Vagina (tissue), 2 donors: ENCODE results near the gene STYK1. TPM values are rescaled to one million over a fixed set of nuclear protein-coding genes. Genes with fewer than 3 reads are reported as not detected.

ENCODE experiments used
- DNase-seq, 2 donors: peaks; one replicate each; pipeline ENCODE4 v3.0.0-alpha.2; 2017; ENCODE audit errors: extremely low spot score in 2 of 2
- H3K27ac ChIP-seq: fragments of 200-600 bp; sonication (generic); one replicate; pipeline ENCODE4 v1.5.1; 2019
- H3K27me3 ChIP-seq: fragments of 200-600 bp; sonication (generic); one replicate; pipeline ENCODE4 v1.5.1; 2019
- H3K36me3 ChIP-seq, 2 donors: fragments of 200-600 bp; sonication (generic); one replicate each; pipeline ENCODE4 v1.5.1; 2017 to 2019
- H3K4me1 ChIP-seq: fragments of 200-600 bp; sonication (generic); one replicate; pipeline ENCODE4 v1.5.1; 2019
- H3K4me3 ChIP-seq, 2 donors: fragments of 200-600 bp; sonication (generic); 1 replicate in 1 of 2; 2 replicates in 1 of 2; pipeline ENCODE4 v1.5.1; 2016 to 2019
- H3K9me3 ChIP-seq: fragments of 200-600 bp; sonication (generic); one replicate; pipeline ENCODE4 v1.5.1; 2019
- POLR2A ChIP-seq, 2 donors: fragments of 450-650 bp; IDR thresholded peaks; one replicate each; pipeline ENCODE4 v1.6.1; 2017; ENCODE audit warnings: antibody characterized with exemption in 2 of 2, mild to moderate bottlenecking in 2 of 2, moderate library complexity in 2 of 2
- POLR2AphosphoS5 ChIP-seq, 2 donors: sonication (generic); formaldehyde crosslinking; IDR thresholded peaks; one replicate each; pipeline ENCODE4 v1.9.0; 2017; ENCODE audit warnings: antibody characterized with exemption in 2 of 2, mild to moderate bottlenecking in 2 of 2, low read depth in 1 of 2; ENCODE audit not compliant: insufficient read depth in 1 of 2
- intact Hi-C: fragments of 100-400 bp; cut with DNase I; formaldehyde crosslinking; loops from one replicate; pipeline ENCODE4 v1.15.1; 2023
- total RNA-seq: library from RNA; depleted of rRNA; stranded (reverse); fragments of >200 nt; gene quantifications from one replicate; pipeline ENCODE4 v1.2.3, GENCODE V29; 2016
- TF ChIP-seq, protein P1 (sequence below), 3 experiments: fragments of 450-650 bp in 2 of 3; fragments of 200-600 bp in 1 of 3; sonication (generic) in 1 of 3; IDR thresholded peaks; one replicate each; pipeline ENCODE4 v1.5.1; 2017 to 2019; ENCODE audit warnings: antibody characterized with exemption in 3 of 3, mild to moderate bottlenecking in 2 of 3, moderate library complexity in 2 of 3

STYK1 gene
- total RNA-seq, 1 donor from 2014 or later: 6.4 TPM

DNA sequence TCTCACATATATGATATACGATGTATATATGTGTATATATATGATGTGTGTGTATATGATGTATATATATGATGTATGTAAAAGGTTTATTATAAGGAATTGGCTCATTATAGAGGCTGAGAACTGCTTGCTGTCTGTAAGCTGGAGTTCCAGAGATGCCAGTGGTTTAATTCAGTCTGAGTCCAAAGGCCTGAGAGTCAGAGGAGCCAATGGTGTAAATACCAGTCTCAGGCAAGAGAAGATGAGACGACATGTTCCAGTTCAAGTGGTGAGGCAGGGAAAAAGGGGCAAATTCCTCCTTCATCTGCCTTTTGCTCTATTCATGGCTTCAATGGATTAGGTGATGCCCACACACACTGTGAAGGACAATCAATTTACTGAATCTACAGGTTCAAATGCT is 17.1 kb upstream of the STYK1 start:
- no peak for DNase-seq
- peaks cover 0 to 5% of the 10 kb centered on the region in 2 donors for H3K36me3 ChIP-seq
- H3K4me3 ChIP-seq: no peak overlapping the region
- no peaks in the 10 kb centered on the region for H3K27me3 ChIP-seq
- no peaks in the 10 kb centered on the region for H3K4me1 ChIP-seq
- no peaks in the 10 kb centered on the region for H3K9me3 ChIP-seq
- TF ChIP-seq POLR2A (IDR thresholded peaks at IDR 0.05): no peak
- TF ChIP-seq POLR2AphosphoS5 (IDR thresholded peaks at IDR 0.05; ENCODE audit: insufficient read depth in 1 of 2, low read depth in 1 of 2): no peak
- TF ChIP-seq, protein P1, sequence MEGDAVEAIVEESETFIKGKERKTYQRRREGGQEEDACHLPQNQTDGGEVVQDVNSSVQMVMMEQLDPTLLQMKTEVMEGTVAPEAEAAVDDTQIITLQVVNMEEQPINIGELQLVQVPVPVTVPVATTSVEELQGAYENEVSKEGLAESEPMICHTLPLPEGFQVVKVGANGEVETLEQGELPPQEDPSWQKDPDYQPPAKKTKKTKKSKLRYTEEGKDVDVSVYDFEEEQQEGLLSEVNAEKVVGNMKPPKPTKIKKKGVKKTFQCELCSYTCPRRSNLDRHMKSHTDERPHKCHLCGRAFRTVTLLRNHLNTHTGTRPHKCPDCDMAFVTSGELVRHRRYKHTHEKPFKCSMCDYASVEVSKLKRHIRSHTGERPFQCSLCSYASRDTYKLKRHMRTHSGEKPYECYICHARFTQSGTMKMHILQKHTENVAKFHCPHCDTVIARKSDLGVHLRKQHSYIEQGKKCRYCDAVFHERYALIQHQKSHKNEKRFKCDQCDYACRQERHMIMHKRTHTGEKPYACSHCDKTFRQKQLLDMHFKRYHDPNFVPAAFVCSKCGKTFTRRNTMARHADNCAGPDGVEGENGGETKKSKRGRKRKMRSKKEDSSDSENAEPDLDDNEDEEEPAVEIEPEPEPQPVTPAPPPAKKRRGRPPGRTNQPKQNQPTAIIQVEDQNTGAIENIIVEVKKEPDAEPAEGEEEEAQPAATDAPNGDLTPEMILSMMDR (IDR thresholded peaks at IDR 0.05): no peak
- intact Hi-C loops: no loop called here
- no peak overlapping the region for H3K27ac ChIP-seq

DNA sequence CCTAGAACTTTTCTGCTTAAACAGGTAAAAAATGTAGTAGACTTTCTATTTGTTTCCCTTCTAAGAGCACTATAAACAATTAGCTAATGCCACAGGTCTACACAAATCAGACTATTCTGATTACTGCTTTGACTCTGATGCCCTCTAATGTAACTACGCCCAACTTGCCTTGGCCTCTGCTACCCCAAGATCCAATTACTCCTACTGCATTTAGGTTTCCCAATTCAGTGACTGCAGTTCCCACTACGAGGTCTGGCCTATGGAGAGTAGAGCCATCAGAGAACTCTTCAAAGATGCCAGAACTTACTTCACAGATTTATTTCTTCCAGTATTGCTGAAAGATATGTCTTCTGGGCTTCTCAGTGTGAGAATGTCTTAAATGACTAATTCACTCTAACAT is 15.3 kb upstream of the STYK1 start:
- TF ChIP-seq POLR2A (IDR thresholded peaks at IDR 0.05): no peak
- no peak for TF ChIP-seq POLR2AphosphoS5 (IDR thresholded peaks at IDR 0.05; ENCODE audit: insufficient read depth in 1 of 2, low read depth in 1 of 2)
- TF ChIP-seq, protein P1 (IDR thresholded peaks at IDR 0.05): no peak
- Histone ChIP-seq H3K4me1 (no peaks in the 10 kb centered on the region), H3K36me3 (no peaks in the 10 kb centered on the region), H3K27ac (no peak overlapping the region), H3K27me3 (no peaks in the 10 kb centered on the region), H3K4me3 (no peak overlapping the region), H3K9me3 (no peaks in the 10 kb centered on the region)
- intact Hi-C loops: no loop called here
- DNase-seq: no peak

DNA sequence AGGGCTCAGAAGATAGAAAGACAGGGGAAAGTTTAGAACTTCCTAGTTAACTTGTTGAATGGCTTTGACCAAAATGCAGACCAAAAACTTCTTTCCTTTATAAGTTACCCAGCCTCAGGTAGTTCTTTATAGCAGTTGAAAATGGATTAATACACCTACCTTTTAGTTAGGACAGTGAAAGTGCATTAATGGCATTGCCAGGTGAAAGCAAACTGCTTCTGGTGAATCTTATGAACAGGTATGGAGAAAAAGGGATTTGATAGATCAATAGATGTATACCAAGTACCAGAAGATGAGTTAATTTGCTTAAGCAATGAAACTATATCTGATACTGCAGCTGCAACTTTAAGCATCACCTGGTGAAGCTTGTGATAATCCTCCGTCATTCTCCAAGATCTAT is 14.2 kb upstream of the STYK1 start:
- Histone ChIP-seq H3K27me3 (no peaks in the 10 kb centered on the region), H3K9me3 (no peaks in the 10 kb centered on the region), H3K36me3 (no peaks in the 10 kb centered on the region), H3K27ac (no peak overlapping the region), H3K4me3 (no peak overlapping the region), H3K4me1 (no peaks in the 10 kb centered on the region)
- TF ChIP-seq POLR2A (IDR thresholded peaks at IDR 0.05) (no peak), POLR2AphosphoS5 (IDR thresholded peaks at IDR 0.05; ENCODE audit: insufficient read depth in 1 of 2, low read depth in 1 of 2) (no peak)
- TF ChIP-seq, protein P1 (IDR thresholded peaks at IDR 0.05): no peak
- intact Hi-C loops: no loop called here
- no peak for DNase-seq

DNA sequence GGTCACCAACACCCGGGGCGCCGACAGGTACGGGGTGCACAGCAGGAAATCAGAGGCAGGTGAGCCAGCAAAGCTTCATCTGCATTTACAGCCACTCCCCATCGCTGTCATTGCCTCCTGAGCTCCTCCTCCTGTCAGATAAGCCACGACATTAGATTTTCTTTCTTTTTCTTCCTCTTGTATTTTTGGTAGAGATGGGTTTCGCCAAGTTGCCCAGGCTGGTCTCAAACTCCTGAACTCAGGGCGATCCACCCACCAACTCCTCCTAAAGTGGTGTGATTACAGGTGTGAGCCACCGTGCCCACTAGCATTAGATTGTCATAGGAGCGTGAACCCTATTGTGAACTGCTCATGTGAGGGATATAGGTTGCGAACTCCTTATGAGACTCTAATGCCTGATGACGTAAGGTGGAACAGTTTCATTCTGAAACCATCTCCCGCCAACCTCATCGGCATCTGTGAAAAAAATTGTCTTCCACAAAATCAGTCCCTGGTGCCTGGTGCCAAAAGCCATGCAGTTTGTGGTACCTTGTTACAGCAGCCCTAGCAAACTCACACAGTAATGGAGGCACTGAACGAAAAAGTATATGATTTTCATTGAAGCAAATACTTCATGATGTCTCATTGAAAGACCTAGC is 1.5 kb downstream of the STYK1 start:
- Histone ChIP-seq H3K4me1 (no peaks in the 10 kb centered on the region), H3K4me3 (no peak overlapping the region), H3K9me3 (no peaks in the 10 kb centered on the region), H3K36me3 (no peaks in the 10 kb centered on the region), H3K27me3 (peaks cover 2% of the 10 kb centered on the region), H3K27ac (no peak overlapping the region)
- no peak for DNase-seq
- intact Hi-C loops: no loop called here
- TF ChIP-seq POLR2A (IDR thresholded peaks at IDR 0.05) (no peak), POLR2AphosphoS5 (IDR thresholded peaks at IDR 0.05; ENCODE audit: insufficient read depth in 1 of 2, low read depth in 1 of 2) (no peak)
- TF ChIP-seq, protein P1 (IDR thresholded peaks at IDR 0.05): no peak

DNA sequence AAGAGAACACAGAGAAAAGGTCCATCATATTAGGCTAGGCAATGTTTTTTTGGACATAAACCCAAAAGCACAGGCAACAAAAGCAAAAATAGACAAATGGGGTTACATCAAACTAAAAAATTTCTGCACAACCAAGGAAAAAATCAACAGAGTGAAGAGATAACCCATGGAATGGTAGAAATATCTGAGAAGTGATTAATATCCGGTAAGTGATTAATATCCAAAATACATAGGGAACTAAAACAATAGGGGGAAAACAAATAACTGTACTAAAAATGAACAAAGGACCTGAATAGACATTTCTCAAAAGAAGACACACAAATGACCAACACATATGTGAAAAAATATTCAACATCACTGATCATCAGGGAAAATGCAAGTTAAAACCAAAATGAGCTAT is 4.3 kb downstream of the STYK1 start:
- DNase-seq: no peak
- Histone ChIP-seq H3K9me3 (no peaks in the 10 kb centered on the region), H3K4me1 (no peaks in the 10 kb centered on the region), H3K4me3 (no peak overlapping the region), H3K36me3 (no peaks in the 10 kb centered on the region), H3K27me3 (peaks cover 2% of the 10 kb centered on the region), H3K27ac (no peak overlapping the region)
- intact Hi-C loops: no loop called here
- TF ChIP-seq POLR2AphosphoS5 (IDR thresholded peaks at IDR 0.05; ENCODE audit: insufficient read depth in 1 of 2, low read depth in 1 of 2): no peak
- no peak for TF ChIP-seq POLR2A (IDR thresholded peaks at IDR 0.05)
- TF ChIP-seq, protein P1 (IDR thresholded peaks at IDR 0.05): no peak
